Activated CD8-positive, alpha-beta memory T cell treated with anti-CD3 and anti-CD28 coated beads, Interleukin-2, amount 50 U/mL, for 1 hour (primary cell): ENCODE measurements around the gene NR5A2.

Experiments used
- DNase-seq: peaks from one replicate; pipeline ENCODE4 v3.0.0-alpha.2; 2020; ENCODE audit errors: extremely low read depth

Gene NR5A2

GRCh38 chr1:200205216-200205995 is 177.9 kb downstream of the NR5A2 start:
- DNase-seq: no peak

- DNase-seq: no peak
Measured at GRCh38 chr1:200206340-200206739, 178.8 kb downstream of the NR5A2 start.

DNA sequence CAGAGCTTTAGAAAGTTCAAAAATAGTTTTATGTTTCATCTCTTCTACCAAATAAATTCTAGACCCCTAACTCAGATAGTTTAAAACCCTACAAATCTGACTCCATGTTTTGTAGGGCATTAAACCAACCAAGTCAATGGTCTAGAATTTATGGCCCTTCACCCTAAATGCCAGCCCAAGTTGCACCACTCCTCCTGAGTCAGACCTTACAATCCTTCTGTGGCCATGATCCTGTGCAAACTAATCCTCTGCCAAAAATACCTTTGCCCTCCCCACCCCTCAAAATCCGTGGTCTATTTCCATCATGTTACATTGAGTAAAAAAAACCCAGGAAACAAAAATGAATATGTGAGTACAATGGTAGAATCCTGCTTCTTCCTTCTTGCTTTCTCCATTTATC is 179.3 kb downstream of the NR5A2 start:
- no peak for DNase-seq

- DNase-seq: no peak
Measured at GRCh38 chr1:200207711-200208126, 180.2 kb downstream of the NR5A2 start.

GRCh38 chr1:200211157-200211556 is 183.6 kb downstream of the NR5A2 start:
- no peak for DNase-seq

DNA sequence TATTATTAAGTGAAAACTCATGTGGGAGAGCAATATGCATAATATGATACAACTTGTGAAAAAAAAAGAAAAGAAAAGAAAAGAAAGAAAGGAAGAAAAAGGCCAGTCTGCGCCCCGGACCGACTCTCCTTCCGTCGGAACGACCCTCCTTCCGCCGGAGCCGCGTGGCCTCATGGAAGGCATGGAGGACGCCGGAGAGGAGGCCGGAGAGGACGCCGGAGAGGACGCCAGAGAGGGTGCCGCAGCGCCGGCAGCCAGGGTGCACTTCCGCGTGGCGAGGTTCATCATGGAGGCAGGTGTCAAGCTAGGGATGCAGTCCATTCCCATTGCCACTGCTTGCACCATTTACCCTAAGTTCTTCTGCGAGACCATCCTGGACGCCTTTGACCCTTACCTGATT is 185.9 kb downstream of the NR5A2 start:
- DNase-seq: no peak

DNA sequence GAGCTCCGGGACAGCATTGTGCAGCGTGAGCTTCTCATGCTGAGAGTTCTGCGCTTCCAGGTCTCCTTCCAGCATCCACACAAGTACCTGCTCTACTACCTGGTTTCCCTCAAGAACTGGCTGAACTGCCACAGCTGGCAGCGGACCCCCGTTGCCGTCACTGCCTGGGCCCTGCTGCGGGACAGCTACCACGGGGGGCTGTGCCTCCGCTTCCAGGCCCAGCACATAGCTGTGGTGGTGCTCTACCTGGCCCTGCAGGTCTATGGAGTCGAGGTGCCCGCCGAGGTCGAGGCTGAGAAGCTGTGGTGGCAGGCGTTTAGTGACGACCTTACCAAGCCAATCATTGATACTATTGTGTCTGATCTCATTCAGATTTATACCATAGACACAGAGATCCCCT is 186.4 kb downstream of the NR5A2 start:
- no peak for DNase-seq

- no peak for DNase-seq
Measured at GRCh38 chr1:200215350-200215749, 187.8 kb downstream of the NR5A2 start.

GRCh38 chr1:200217703-200218102 is 190.2 kb downstream of the NR5A2 start:
- no peak for DNase-seq

GRCh38 chr1:200221614-200222282 is 194.2 kb downstream of the NR5A2 start:
- DNase-seq: no peak

DNA sequence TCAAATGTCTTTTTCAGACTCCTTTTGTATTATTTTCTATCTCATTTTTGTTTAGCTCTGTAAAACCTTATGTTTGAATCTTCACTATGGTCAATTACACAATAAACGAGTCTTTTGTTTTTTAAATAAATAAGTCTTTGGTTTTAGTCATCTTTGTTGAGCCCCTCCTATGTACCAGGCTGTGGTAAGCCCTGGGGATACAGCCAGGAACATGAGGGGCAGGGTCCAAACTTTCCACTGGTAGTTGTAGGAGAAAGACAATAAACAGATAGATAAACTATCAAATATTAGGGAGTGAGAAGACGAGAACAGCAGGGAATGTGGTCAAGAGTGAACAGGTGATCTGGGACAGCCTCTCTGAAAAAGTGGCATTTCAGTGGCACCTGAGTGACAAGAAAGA is 195.7 kb downstream of the NR5A2 start:
- DNase-seq: no peak

GRCh38 chr1:200223613-200224012 is 196.1 kb downstream of the NR5A2 start:
- DNase-seq: no peak

- DNase-seq: no peak
Measured at GRCh38 chr1:200224315-200224714, 196.8 kb downstream of the NR5A2 start.

GRCh38 chr1:200226268-200226968 is 198.9 kb downstream of the NR5A2 start:
- no peak for DNase-seq

DNA sequence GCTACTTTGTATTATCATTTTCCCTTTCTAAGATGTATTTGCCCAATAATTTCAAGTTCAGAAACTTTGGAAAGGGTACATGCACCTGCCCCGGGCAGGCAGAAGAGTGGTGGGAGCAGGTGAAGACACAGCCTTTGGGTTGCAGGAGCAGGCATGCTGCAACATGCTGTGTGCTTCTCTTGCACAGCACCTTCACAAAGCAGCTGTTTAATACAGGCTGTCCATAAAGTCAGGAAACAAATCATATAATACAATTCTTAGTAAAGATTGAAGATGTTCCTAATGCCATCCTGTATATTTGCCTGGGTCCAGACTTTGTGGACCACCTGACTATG is 199.4 kb downstream of the NR5A2 start:
- DNase-seq: no peak
